ENCODE data around the gene CCDC126.

- TF ChIP-seq EZH2 (IDR thresholded peaks at IDR 0.05; ENCODE audit: borderline replicate concordance, low read length) = no peak
- TF ChIP-seq, protein P1, sequence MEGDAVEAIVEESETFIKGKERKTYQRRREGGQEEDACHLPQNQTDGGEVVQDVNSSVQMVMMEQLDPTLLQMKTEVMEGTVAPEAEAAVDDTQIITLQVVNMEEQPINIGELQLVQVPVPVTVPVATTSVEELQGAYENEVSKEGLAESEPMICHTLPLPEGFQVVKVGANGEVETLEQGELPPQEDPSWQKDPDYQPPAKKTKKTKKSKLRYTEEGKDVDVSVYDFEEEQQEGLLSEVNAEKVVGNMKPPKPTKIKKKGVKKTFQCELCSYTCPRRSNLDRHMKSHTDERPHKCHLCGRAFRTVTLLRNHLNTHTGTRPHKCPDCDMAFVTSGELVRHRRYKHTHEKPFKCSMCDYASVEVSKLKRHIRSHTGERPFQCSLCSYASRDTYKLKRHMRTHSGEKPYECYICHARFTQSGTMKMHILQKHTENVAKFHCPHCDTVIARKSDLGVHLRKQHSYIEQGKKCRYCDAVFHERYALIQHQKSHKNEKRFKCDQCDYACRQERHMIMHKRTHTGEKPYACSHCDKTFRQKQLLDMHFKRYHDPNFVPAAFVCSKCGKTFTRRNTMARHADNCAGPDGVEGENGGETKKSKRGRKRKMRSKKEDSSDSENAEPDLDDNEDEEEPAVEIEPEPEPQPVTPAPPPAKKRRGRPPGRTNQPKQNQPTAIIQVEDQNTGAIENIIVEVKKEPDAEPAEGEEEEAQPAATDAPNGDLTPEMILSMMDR (IDR thresholded peaks at IDR 0.05; ENCODE audit: low read length) = no peak
Observed at GRCh38 chr7:23633417-23633816, 36.2 kb downstream of the CCDC126 start.
